ENCODE measurements around the gene SCFD2. TPM values are rescaled to one million over a fixed set of nuclear protein-coding genes. Genes with fewer than 3 reads are reported as not detected.

Gene SCFD2
- total RNA-seq, 1 experiment from 2014 or later = 8.4 TPM

- no TSS peak for BruUV-seq (replicated peaks)
- ChIA-PET POLR2A (ENCODE audit: low non-redundant PET) (no interaction called here), CTCF (no interaction called here)
- Histone ChIP-seq H3K36me3 (ENCODE audit: insufficient read depth, low read length, poor library complexity, severe bottlenecking) (no peaks in the 10 kb centered on the region), H3K4me1 (ENCODE audit: insufficient read depth, low read length, poor library complexity, severe bottlenecking) (no peaks in the 10 kb centered on the region), H3K9me3 (ENCODE audit: low read depth, low read length, poor library complexity, severe bottlenecking) (no peaks in the 10 kb centered on the region), H3K27ac (ENCODE audit: low read depth, low read length, poor library complexity, severe bottlenecking) (no peak overlapping the region), H3K27me3 (replicated peaks; ENCODE audit: insufficient read depth, low read depth, low read length, poor library complexity) (no peaks in the 10 kb centered on the region), H3K4me3 (ENCODE audit: low read depth, low read length, poor library complexity, severe bottlenecking) (no peak overlapping the region)
- no peak for TF ChIP-seq EZH2 (IDR thresholded peaks at IDR 0.05; ENCODE audit: borderline replicate concordance, low read depth, low read length, poor library complexity, severe bottlenecking)
- TF ChIP-seq CTCF (conservative IDR thresholded peaks at IDR 0.05; ENCODE audit: low read depth, low read length) = no peak
- DNase-seq (ENCODE audit: low spot score) = no peak
- intact Hi-C loops (cut with micrococcal nuclease; ENCODE audit: unreplicated experiment) = no loop called here
These were observed 397.2 kb downstream of the SCFD2 start for GRCh38 chr4:52968691-52969090.

DNA sequence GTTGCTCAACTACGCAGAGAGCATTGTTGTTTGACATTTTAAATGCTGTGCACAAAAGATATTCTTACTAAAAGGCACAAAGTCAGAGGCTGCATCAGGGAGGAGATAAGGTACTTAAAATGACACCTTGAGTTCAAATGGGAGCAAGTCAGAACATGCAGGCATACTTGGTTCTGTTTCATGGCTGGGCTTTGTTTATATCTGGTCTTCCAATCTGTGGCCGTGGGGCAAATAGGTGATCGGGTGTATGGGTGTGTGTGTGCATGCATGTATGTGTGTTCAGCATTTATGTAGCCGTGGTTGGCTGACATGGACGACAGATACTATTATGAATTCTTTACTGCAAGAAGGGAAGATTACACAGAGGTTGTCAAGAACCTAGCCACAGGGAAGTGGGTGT is 397.6 kb downstream of the SCFD2 start:
- CTCF ChIA-PET = no interaction called here
- H3K27me3 ChIP-seq (replicated peaks; ENCODE audit: insufficient read depth, low read depth, low read length, poor library complexity) = no peaks in the 10 kb centered on the region
- no peak overlapping the region for H3K27ac ChIP-seq (ENCODE audit: low read depth, low read length, poor library complexity, severe bottlenecking)
- H3K36me3 ChIP-seq (ENCODE audit: insufficient read depth, low read length, poor library complexity, severe bottlenecking) = no peaks in the 10 kb centered on the region
- H3K4me1 ChIP-seq (ENCODE audit: insufficient read depth, low read length, poor library complexity, severe bottlenecking) = no peaks in the 10 kb centered on the region
- no peak overlapping the region for H3K4me3 ChIP-seq (ENCODE audit: low read depth, low read length, poor library complexity, severe bottlenecking)
- DNase-seq (ENCODE audit: low spot score) = no peak
- BruUV-seq (replicated peaks) = no TSS peak
- POLR2A ChIA-PET (ENCODE audit: low non-redundant PET) = no interaction called here
- no peak for TF ChIP-seq EZH2 (IDR thresholded peaks at IDR 0.05; ENCODE audit: borderline replicate concordance, low read depth, low read length, poor library complexity, severe bottlenecking)
- TF ChIP-seq CTCF (conservative IDR thresholded peaks at IDR 0.05; ENCODE audit: low read depth, low read length) = no peak
- no peaks in the 10 kb centered on the region for H3K9me3 ChIP-seq (ENCODE audit: low read depth, low read length, poor library complexity, severe bottlenecking)
- intact Hi-C loops (cut with micrococcal nuclease; ENCODE audit: unreplicated experiment) = no loop called here

DNA sequence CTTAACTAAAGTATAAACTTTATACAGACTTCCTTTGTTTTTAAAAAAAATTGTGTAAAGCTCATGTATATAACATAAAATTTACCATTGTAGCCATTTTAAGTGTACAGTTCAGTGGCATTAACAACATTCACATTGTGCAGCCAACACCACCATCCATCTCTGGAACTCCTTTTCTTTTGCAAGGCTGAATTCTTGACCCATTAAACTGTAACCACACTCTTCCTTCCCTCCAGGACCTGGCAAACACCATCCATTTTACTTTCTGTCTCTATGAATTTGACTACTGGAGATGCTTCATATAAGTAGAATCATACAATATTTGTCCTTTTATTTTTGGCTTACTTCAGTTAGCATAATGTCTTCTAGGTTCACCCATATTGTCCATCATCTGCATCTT is 399.1 kb downstream of the SCFD2 start:
- no TSS peak for BruUV-seq (replicated peaks)
- intact Hi-C loops (cut with micrococcal nuclease; ENCODE audit: unreplicated experiment) = no loop called here
- ChIA-PET CTCF (no interaction called here), POLR2A (ENCODE audit: low non-redundant PET) (no interaction called here)
- Histone ChIP-seq H3K4me1 (ENCODE audit: insufficient read depth, low read length, poor library complexity, severe bottlenecking) (no peaks in the 10 kb centered on the region), H3K4me3 (ENCODE audit: low read depth, low read length, poor library complexity, severe bottlenecking) (no peak overlapping the region), H3K27me3 (replicated peaks; ENCODE audit: insufficient read depth, low read depth, low read length, poor library complexity) (no peaks in the 10 kb centered on the region), H3K27ac (ENCODE audit: low read depth, low read length, poor library complexity, severe bottlenecking) (no peak overlapping the region), H3K36me3 (ENCODE audit: insufficient read depth, low read length, poor library complexity, severe bottlenecking) (no peaks in the 10 kb centered on the region), H3K9me3 (ENCODE audit: low read depth, low read length, poor library complexity, severe bottlenecking) (no peaks in the 10 kb centered on the region)
- DNase-seq (ENCODE audit: low spot score) = no peak
- TF ChIP-seq CTCF (conservative IDR thresholded peaks at IDR 0.05; ENCODE audit: low read depth, low read length) (no peak), EZH2 (IDR thresholded peaks at IDR 0.05; ENCODE audit: borderline replicate concordance, low read depth, low read length, poor library complexity, severe bottlenecking) (no peak)

Measured in A673 (cell line).